Activated CD4-positive, alpha-beta memory T cell treated with anti-CD3 and anti-CD28 coated beads, Interleukin-2, amount 10 ng/mL, durations not matched to agents 7 days and 5 days (primary cell): ENCODE results near the gene GAB2. TPM values are rescaled to one million over a fixed set of nuclear protein-coding genes. Genes with fewer than 3 reads are reported as not detected.
"Not testable (repeated sequence)": the region's sequence is repeated elsewhere in the genome, so short reads cannot be mapped to it uniquely, and the experiment has no call there.

Source experiments
- CTCF ChIA-PET: fragments of 350-600 bp; sonication (Branson Sonifier 250); formaldehyde crosslinking; loops from one replicate; lab custom pipeline; 2021; ENCODE audit warnings: antibody characterized with exemption, inconsistent platforms; lab: Charles Lee
- POLR2A ChIA-PET: fragments of 350-600 bp; sonication (Branson Sonifier 250); formaldehyde crosslinking; loops from one replicate; lab custom pipeline; 2021; ENCODE audit warnings: antibody characterized with exemption; lab: Charles Lee
- DNase-seq: peaks from one replicate; pipeline ENCODE4 v3.0.0-alpha.2; 2020
- H3K27ac Mint-ChIP-seq: one replicate; pipeline ENCODE4 v1.8.0; 2021; ENCODE audit warnings: mild to moderate bottlenecking, mixed read lengths
- H3K27me3 Mint-ChIP-seq: one replicate; pipeline ENCODE4 v1.8.0; 2021; ENCODE audit warnings: mixed read lengths
- H3K36me3 Mint-ChIP-seq: one replicate; pipeline ENCODE4 v1.8.0; 2021; ENCODE audit warnings: low read depth, mixed read lengths
- H3K4me1 Mint-ChIP-seq: one replicate; pipeline ENCODE4 v1.8.0; 2021; ENCODE audit warnings: mixed read lengths
- H3K4me3 Mint-ChIP-seq: one replicate; pipeline ENCODE4 v1.8.0; 2021; ENCODE audit warnings: mild to moderate bottlenecking, mixed read lengths
- H3K9me3 Mint-ChIP-seq: one replicate; pipeline ENCODE4 v1.8.0; 2021; ENCODE audit warnings: mixed read lengths
- total RNA-seq, 2 experiments: library from RNA; stranded (reverse); gene quantifications; one replicate each; pipeline ENCODE4 v1.2.3, GENCODE V29; 2021

Gene GAB2
- total RNA-seq, 2 experiments from 2014 or later, result 51.8 to 55.8 TPM

GRCh38 chr11:78272625-78273269, 144.9 kb downstream of the GAB2 start:
- H3K27me3 Mint-ChIP-seq, H3K4me1 Mint-ChIP-seq, CTCF ChIA-PET, H3K4me3 Mint-ChIP-seq, H3K27ac Mint-ChIP-seq, POLR2A ChIA-PET, DNase-seq: not testable (repeated sequence)
- Mint-ChIP-seq H3K9me3 (peaks cover 28% of the 10 kb centered on the region), H3K36me3 (peaks cover 50% of the 10 kb centered on the region)

- DNase-seq, CTCF ChIA-PET, H3K4me1 Mint-ChIP-seq, POLR2A ChIA-PET, H3K27me3 Mint-ChIP-seq, H3K27ac Mint-ChIP-seq, H3K4me3 Mint-ChIP-seq: not testable (repeated sequence)
- Mint-ChIP-seq H3K36me3 (peaks cover 47% of the 10 kb centered on the region), H3K9me3 (peaks cover 28% of the 10 kb centered on the region)
Measured at GRCh38 chr11:78271801-78272200, 145.8 kb downstream of the GAB2 start.

- H3K4me1 Mint-ChIP-seq, result peaks cover 6% of the 10 kb centered on the region
- H3K27me3 Mint-ChIP-seq, result no peaks in the 10 kb centered on the region
- ChIA-PET POLR2A (no interaction called here), CTCF (interaction anchor here (1.1 to 1.3 kb wide), 2 partner anchors 9 to 13 kb away, joined by 4 to 7 read pairs; no protein-coding TSS in a partner anchor)
- H3K4me3 Mint-ChIP-seq, result no peak overlapping the region
- H3K27ac Mint-ChIP-seq, result no peak overlapping the region
- H3K36me3 Mint-ChIP-seq, result peaks cover 55% of the 10 kb centered on the region
- H3K9me3 Mint-ChIP-seq, result peaks cover 28% of the 10 kb centered on the region
- DNase-seq, result no peak
Measured at GRCh38 chr11:78270971-78271370, 146.6 kb downstream of the GAB2 start.

- Mint-ChIP-seq H3K36me3 (peaks cover 51% of the 10 kb centered on the region), H3K27ac (no peak overlapping the region), H3K9me3 (peaks cover 28% of the 10 kb centered on the region), H3K27me3 (no peaks in the 10 kb centered on the region), H3K4me1 (peaks cover 6% of the 10 kb centered on the region), H3K4me3 (no peak overlapping the region)
- no peak for DNase-seq
- ChIA-PET POLR2A (no interaction called here), CTCF (interaction anchor here (1.3 kb wide), 1 partner anchor 8 kb away, joined by 4 read pairs; no protein-coding TSS in a partner anchor)
Measured at GRCh38 chr11:78269806-78270205, 147.8 kb downstream of the GAB2 start.

- Mint-ChIP-seq H3K27me3 (no peaks in the 10 kb centered on the region), H3K36me3 (peaks cover 44% of the 10 kb centered on the region), H3K4me1 (peaks cover 6% of the 10 kb centered on the region), H3K9me3 (peaks cover 25% of the 10 kb centered on the region), H3K27ac (no peak overlapping the region), H3K4me3 (no peak overlapping the region)
- ChIA-PET CTCF (no interaction called here), POLR2A (no interaction called here)
- no peak for DNase-seq
Measured at GRCh38 chr11:78268591-78269410, 148.8 kb downstream of the GAB2 start.

GRCh38 chr11:78266451-78266850, 151.2 kb downstream of the GAB2 start:
- ChIA-PET CTCF (interaction anchor here (1.5 kb wide), 1 partner anchor 38 kb away, joined by 4 read pairs; no protein-coding TSS in a partner anchor), POLR2A (no interaction called here)
- Mint-ChIP-seq H3K36me3 (peaks cover 21% of the 10 kb centered on the region), H3K4me3 (no peak overlapping the region), H3K9me3 (peaks cover 2% of the 10 kb centered on the region), H3K27me3 (no peaks in the 10 kb centered on the region), H3K27ac (no peak overlapping the region), H3K4me1 (peaks cover 6% of the 10 kb centered on the region)
- no peak for DNase-seq

GRCh38 chr11:78265326-78265725, 152.3 kb downstream of the GAB2 start:
- CTCF ChIA-PET, result interaction anchor here (0.6 kb wide), 1 partner anchor 229 kb away, joined by 3 read pairs; no protein-coding TSS in a partner anchor
- Mint-ChIP-seq H3K4me3 (no peak overlapping the region), H3K36me3 (peaks cover 11% of the 10 kb centered on the region)

GRCh38 chr11:78262691-78263090, 154.9 kb downstream of the GAB2 start:
- no peaks in the 10 kb centered on the region for H3K27me3 Mint-ChIP-seq
- H3K4me3 Mint-ChIP-seq, result no peak overlapping the region

More at GRCh38 chr11:78265326-78265725, 152.3 kb downstream of the GAB2 start:
- DNase-seq, result no peak
- Mint-ChIP-seq H3K9me3 (no peaks in the 10 kb centered on the region), H3K27ac (no peak overlapping the region), H3K4me1 (peaks cover 6% of the 10 kb centered on the region), H3K27me3 (no peaks in the 10 kb centered on the region)
- POLR2A ChIA-PET, result no interaction called here

GRCh38 chr11:78262238-78262637, 155.4 kb downstream of the GAB2 start:
- H3K9me3 Mint-ChIP-seq, result no peaks in the 10 kb centered on the region
- DNase-seq, result no peak
- H3K4me1 Mint-ChIP-seq, result peaks cover 5% of the 10 kb centered on the region
- peaks cover 11% of the 10 kb centered on the region for H3K36me3 Mint-ChIP-seq
- H3K27ac Mint-ChIP-seq, result no peak overlapping the region
- no peak overlapping the region for H3K4me3 Mint-ChIP-seq
- ChIA-PET CTCF (interaction anchor here (1.0 to 1.4 kb wide), 2 partner anchors 8 to 9 kb away, joined by 3 to 4 read pairs; no protein-coding TSS in a partner anchor), POLR2A (interaction anchor here (1.3 kb wide), 2 partner anchors 13 to 155 kb away, joined by 3 read pairs; partner anchors contain the start of gene GAB2)
- no peaks in the 10 kb centered on the region for H3K27me3 Mint-ChIP-seq

More at GRCh38 chr11:78262691-78263090, 154.9 kb downstream of the GAB2 start:
- Mint-ChIP-seq H3K27ac (no peak overlapping the region), H3K36me3 (peaks cover 11% of the 10 kb centered on the region), H3K4me1 (peaks cover 6% of the 10 kb centered on the region), H3K9me3 (no peaks in the 10 kb centered on the region)
- CTCF ChIA-PET, result interaction anchor here (1.4 kb wide), 1 partner anchor 9 kb away, joined by 3 read pairs; no protein-coding TSS in a partner anchor
- POLR2A ChIA-PET, result interaction anchor here (1.3 kb wide), 1 partner anchor 13 kb away, joined by 3 read pairs; no protein-coding TSS in a partner anchor
- no peak for DNase-seq

- no peak overlapping the region for H3K4me3 Mint-ChIP-seq
- no peaks in the 10 kb centered on the region for H3K9me3 Mint-ChIP-seq
- ChIA-PET POLR2A (interaction anchor here (1.3 kb wide), 2 partner anchors 13 to 156 kb away, joined by 3 read pairs; partner anchors contain the start of gene GAB2), CTCF (interaction anchor here (1.0 to 1.4 kb wide), 2 partner anchors 8 to 9 kb away, joined by 3 to 4 read pairs; no protein-coding TSS in a partner anchor)
- no peaks in the 10 kb centered on the region for H3K27me3 Mint-ChIP-seq
- H3K4me1 Mint-ChIP-seq, result peaks cover 4% of the 10 kb centered on the region
- peaks cover 11% of the 10 kb centered on the region for H3K36me3 Mint-ChIP-seq
- no peak for DNase-seq
- H3K27ac Mint-ChIP-seq, result no peak overlapping the region
Measured at GRCh38 chr11:78261828-78262227, 155.8 kb downstream of the GAB2 start.

- H3K4me1 Mint-ChIP-seq, result no peaks in the 10 kb centered on the region
- DNase-seq, result no peak
- H3K9me3 Mint-ChIP-seq, result no peaks in the 10 kb centered on the region
- H3K27ac Mint-ChIP-seq, result no peak overlapping the region
- peaks cover 9% of the 10 kb centered on the region for H3K36me3 Mint-ChIP-seq
- CTCF ChIA-PET, result interaction anchor here (1.0 kb wide), 1 partner anchor 9 kb away, joined by 4 read pairs; no protein-coding TSS in a partner anchor
- no peak overlapping the region for H3K4me3 Mint-ChIP-seq
- POLR2A ChIA-PET, result interaction anchor here (1.3 kb wide), 2 partner anchors 12 to 156 kb away, joined by 3 read pairs; partner anchors contain the start of gene GAB2
- H3K27me3 Mint-ChIP-seq, result no peaks in the 10 kb centered on the region
Measured at GRCh38 chr11:78261367-78261766, 156.3 kb downstream of the GAB2 start.

GRCh38 chr11:78259777-78260487, 157.7 kb downstream of the GAB2 start:
- Mint-ChIP-seq H3K9me3 (no peaks in the 10 kb centered on the region), H3K27me3 (no peaks in the 10 kb centered on the region), H3K4me1 (no peaks in the 10 kb centered on the region), H3K27ac (no peak overlapping the region), H3K36me3 (peaks cover 13% of the 10 kb centered on the region), H3K4me3 (no peak overlapping the region)
- ChIA-PET POLR2A (no interaction called here), CTCF (no interaction called here)
- no peak for DNase-seq
